RWPE1 (cell line): ENCODE results near the gene NOP10.

Experiments used
- CTCF ChIA-PET: fragments of 350-600 bp; sonication (Branson Sonifier 250); formaldehyde crosslinking; extraction: SDS; loops from one replicate; lab custom pipeline; 2021; lab: Yijun Ruan, JAX
- POLR2A ChIA-PET: fragments of 400-600 bp; formaldehyde crosslinking; extraction: SDS; loops from one replicate; lab custom pipeline; 2020; ENCODE audit warnings: antibody characterized with exemption; ENCODE audit not compliant: low non-redundant PET; lab: Yijun Ruan, JAX
- DNase-seq: peaks from one replicate; pipeline ENCODE4 v3.0.0; 2012; ENCODE audit warnings: low spot score
- H3K27ac ChIP-seq: fragments of 450-650 bp; 2 replicates; pipeline ENCODE4 v1.5.1; 2017
- CTCF ChIP-seq: fragments of 450-650 bp; conservative IDR thresholded peaks from 2 replicates; pipeline ENCODE4 v1.5.1; 2017; ENCODE audit warnings: low read depth, mild to moderate bottlenecking

The NOP10 gene

GRCh38 chr15:34365836-34366235, 22.9 kb upstream of the NOP10 start:
- TF ChIP-seq CTCF, result no peak
- POLR2A ChIA-PET, result interaction anchor here (1.0 kb wide), 1 partner anchor 28 kb away, joined by 4 read pairs; the partner anchor contains the start of gene SLC12A6
- no peak for DNase-seq
- peak overlapping the region; percentile 97 for H3K27ac ChIP-seq
- CTCF ChIA-PET, result no interaction called here

GRCh38 chr15:34365091-34365825, 22.3 kb upstream of the NOP10 start:
- CTCF ChIA-PET, result no interaction called here
- DNase-seq, result no peak
- TF ChIP-seq CTCF, result no peak
- POLR2A ChIA-PET, result no interaction called here
- peak overlapping the region; percentile 97 for H3K27ac ChIP-seq

DNA sequence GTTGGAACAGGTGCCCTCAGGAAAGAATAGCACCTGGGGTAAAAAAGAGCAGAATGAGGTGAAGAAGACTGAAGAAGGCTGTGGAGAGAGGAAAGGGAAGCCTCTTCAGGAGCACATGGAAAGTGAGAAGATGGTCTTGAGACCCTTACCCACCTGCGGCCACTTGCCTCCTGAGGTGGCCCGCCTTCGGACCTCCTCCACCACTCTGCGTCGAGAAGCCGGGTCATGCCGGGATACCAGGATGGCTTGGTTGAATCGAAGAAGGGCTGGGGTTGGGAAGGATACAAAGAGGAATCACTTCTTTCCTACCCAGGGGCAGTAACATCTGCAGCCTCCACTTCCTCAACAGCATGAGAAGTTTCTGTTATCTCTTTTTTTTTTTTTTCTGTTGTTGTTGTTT, 21.1 kb upstream of the NOP10 start:
- ChIA-PET POLR2A (no interaction called here), CTCF (no interaction called here)
- no peak for DNase-seq
- no peak overlapping the region for H3K27ac ChIP-seq
- TF ChIP-seq CTCF, result no peak

DNA sequence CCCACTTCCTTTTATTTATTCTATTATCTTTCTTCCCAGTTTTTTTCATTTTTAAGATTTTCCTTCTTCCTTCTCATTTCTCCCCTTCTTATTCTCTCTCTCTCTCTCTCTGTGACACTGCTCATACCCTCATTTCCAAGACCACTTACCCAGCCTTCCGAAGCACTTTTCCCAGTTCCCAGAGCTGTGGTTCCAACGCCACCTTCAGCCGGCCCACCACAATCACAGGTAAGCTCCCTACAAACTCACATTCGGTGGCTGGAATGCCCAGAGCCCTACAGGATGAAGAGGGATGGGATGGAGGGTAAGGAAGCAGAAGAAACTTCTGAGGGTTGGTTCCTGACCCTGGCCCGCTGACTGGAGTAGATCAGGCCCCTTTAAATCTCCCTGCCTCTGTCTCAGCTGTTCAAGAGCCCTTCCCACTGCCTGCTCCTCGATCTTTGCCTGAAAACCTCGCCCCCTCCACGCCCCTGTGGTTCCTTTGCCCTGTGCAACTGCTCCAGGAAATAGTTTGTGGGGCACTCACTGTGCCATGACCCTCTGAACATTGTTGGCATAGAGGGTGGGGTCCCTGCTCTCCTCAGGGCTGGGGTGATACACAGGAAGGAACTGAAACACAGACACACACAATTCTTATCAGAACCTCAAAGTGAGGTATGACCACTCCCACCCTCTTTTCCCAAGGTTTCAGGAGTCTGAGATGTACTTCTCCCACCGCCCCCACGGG, 19.3 kb upstream of the NOP10 start:
- no peak overlapping the region; the same call in 1 of the 2 replicates for H3K27ac ChIP-seq
- TF ChIP-seq CTCF, result no peak
- no peak for DNase-seq
- ChIA-PET CTCF (no interaction called here), POLR2A (no interaction called here)

DNA sequence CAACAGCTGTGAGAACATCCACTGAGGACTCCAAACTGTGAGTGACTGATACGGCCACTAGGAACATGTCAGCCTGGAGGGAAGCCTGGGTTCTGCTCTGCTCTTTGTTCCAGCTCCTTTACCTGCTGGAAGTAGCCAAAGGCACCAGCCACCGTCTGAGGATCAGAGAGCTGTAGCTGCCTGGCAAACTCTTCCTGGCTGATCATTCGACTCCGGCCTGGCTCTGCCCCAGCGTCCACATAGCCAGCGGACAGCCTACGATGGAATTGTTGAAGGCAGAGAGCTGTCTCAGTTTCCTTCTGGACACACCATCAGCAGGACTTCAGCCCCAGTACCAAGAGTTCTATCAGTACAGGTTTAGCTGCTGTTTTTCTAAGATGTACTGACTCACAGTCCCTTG, 18.3 kb upstream of the NOP10 start:
- ChIA-PET POLR2A (no interaction called here), CTCF (interaction anchor here (1.2 kb wide), 1 partner anchor 18 kb away, joined by 4 read pairs; the partner anchor contains the start of genes NOP10 and NUTM1)
- peak overlapping the region; percentile 5; the same call in 1 of the 2 replicates for H3K27ac ChIP-seq
- no peak for DNase-seq
- TF ChIP-seq CTCF, result no peak

- POLR2A ChIA-PET, result no interaction called here
- TF ChIP-seq CTCF, result no peak
- DNase-seq, result peak; percentile 72
- H3K27ac ChIP-seq, result no peak overlapping the region
- CTCF ChIA-PET, result interaction anchor here (1.2 to 1.3 kb wide), 2 partner anchors 8 to 17 kb away, joined by 3 to 4 read pairs; partner anchors contain the start of genes NOP10 and NUTM1
Measured at GRCh38 chr15:34360298-34360697, 17.4 kb upstream of the NOP10 start.
